ENCODE measurements around the gene MNT. TPM values are rescaled to one million over a fixed set of nuclear protein-coding genes. Genes with fewer than 3 reads are reported as not detected.

MNT gene
- polyA plus RNA-seq, 2 of the 4 experiments (the other 2 are of a cell fraction), result 4.5 to 25.9 TPM

DNA sequence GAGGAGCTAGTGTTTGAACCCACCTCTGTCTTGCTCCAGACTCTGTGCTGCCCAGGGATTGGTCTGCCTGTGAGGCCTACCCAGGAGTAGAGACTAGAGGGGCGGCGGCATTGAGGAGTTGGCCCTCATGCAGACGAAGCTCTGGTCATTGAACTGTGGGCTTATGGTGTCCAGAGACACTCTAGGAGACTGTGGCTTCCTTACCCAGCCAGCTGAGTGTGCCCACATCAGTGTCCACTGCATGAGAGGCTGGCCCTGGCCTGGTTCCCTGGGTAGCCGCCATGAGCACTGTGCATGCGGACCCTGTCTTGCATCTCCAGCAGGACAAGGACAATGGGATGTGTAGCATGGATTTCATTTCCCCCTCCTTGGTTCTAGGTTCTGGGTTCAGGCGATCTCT lies 49.6 kb downstream of the MNT start:
- POLR2A ChIA-PET, result no interaction called here
- no peak for ATAC-seq
- CTCF ChIA-PET, result interaction anchor here (0.6 to 13.0 kb wide), 8 partner anchors 14 to 297 kb away, joined by 3 to 216 read pairs (median 4); partner anchors contain the start of genes SGSM2, SMG6, SRR and TSR1

DNA sequence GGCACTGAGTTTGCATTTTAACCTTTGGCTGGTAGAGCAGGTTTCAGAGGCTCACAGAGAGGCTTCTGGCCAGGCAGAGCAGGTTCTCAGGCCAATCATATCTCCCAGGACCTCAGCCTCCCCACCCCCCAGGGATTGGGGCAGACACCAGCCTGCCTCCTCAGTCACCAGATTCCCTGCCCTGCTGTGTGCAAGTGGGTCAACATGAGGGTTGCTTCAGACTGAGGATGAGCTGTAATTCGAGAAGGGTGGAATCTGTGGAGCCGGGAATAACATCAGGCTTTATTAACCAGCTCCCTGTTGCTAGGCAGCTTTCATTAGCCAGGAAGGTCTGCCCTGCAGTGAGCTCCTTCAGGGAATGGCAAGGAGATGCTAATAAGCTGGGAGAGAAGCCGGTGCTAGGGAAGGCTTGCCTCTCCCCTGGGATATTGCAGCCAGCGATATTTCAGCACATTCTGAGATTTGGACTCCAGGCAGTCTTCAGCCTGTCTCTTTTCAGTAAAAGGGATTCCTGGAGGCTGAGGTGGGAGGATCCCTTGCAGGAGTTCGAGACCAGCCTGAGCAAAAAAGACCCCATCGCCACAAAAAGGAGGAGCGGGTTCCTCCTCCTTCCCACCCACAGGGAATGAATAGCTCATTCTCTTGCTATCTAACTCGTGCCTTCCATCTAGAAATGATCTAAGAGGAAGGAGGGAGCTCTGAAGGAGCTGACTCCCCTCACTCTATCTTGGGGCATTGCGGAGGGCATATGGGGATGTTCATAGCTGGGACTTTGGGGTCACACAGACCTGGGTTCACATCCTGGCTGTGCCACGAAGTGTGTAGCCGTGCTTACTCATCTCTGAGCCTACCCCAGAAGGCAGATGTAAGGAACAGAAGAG lies 52.8 kb downstream of the MNT start:
- DNase-seq (ENCODE audit: low read depth in 1 of 2, low spot score in 1 of 2), result peak; percentile 47 to 84
- POLR2A ChIA-PET, result interaction anchor here (1.0 to 1.8 kb wide), 2 partner anchors 11 to 44 kb away, joined by 6 to 26 read pairs; partner anchors contain the start of genes SGSM2, SMG6, SRR and TSR1
- peaks cover 14% of the 10 kb centered on the region for H3K4me1 ChIP-seq
- no peak overlapping the region for H3K4me3 ChIP-seq
- TF ChIP-seq RFX5 (IDR thresholded peaks at IDR 0.05) (peak; percentile 95), CBX8 (IDR thresholded peaks at IDR 0.05) (no peak)
- no peak for FAIRE-seq
- no peaks in the 10 kb centered on the region for H3K9me3 ChIP-seq
- CTCF ChIA-PET, result interaction anchor here (0.5 to 13.0 kb wide), 12 partner anchors 10 to 310 kb away, joined by 3 to 216 read pairs (median 6); partner anchors contain the start of genes HIC1, SGSM2 and TSR1
- WGBS (ENCODE audit: missing lambda C conversion rate), result 66% methylated on average over 11 of the region's 11 CpGs
- peak overlapping the region; percentile 14 to 77; a peak in 4 of 6 replicates for H3K27ac ChIP-seq
- ATAC-seq, result peak; percentile 78 to 87
- H3K4me2 ChIP-seq, result peak overlapping the region; percentile 46

More for the DNA sequence above, 49.6 kb downstream of the MNT start:
- no peak for DNase-seq (ENCODE audit: low read depth in 1 of 2, low spot score in 1 of 2)
- no peak for FAIRE-seq
- Histone ChIP-seq H3K9me3 (no peaks in the 10 kb centered on the region), H3K4me2 (no peak overlapping the region), H3K4me1 (peaks cover 19% of the 10 kb centered on the region), H3K4me3 (no peak overlapping the region), H3K27ac (no peak overlapping the region)
- TF ChIP-seq ATOH8 (CRISPR knock-in tag; IDR thresholded peaks at IDR 0.05; ENCODE audit: low read depth) (no peak), HDAC2 (IDR thresholded peaks at IDR 0.05) (no peak), KDM5A (IDR thresholded peaks at IDR 0.05) (no peak), NR3C1 (IDR thresholded peaks at IDR 0.05) (no peak), POLR2AphosphoS2 (conservative IDR thresholded peaks at IDR 0.05; ENCODE audit: low read length) (no peak), JUN (IDR thresholded peaks at IDR 0.05) (no peak), ZFP36 (IDR thresholded peaks at IDR 0.05; ENCODE audit: borderline replicate concordance, partially characterized antibody) (no peak)
- 98% methylated on average over 6 of the region's 6 CpGs for WGBS (ENCODE audit: missing lambda C conversion rate)

DNA sequence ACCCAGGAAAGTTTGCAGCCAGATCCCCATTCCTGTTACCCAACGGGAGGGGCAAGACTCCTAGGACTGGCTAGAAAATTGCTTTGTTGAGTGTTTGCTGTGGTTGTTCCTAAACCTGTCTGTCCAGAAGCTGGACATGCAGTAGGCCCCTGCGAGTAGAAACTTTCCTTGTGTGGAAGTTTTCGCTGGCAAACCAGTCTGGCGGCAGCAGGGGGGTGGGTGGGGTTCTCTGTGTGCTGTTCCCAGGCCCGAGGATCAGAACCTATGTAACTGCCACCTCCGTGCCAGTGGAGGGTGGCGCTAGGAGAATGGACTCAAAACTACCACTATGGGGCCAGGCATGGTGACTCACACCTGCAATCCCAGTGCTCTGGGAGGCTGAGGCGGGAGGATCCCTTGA lies 54.4 kb downstream of the MNT start:
- ATAC-seq, result no peak
- H3K27ac ChIP-seq, result 0 out of 6 replicates have a peak overlapping the region, but pooled peaks of 1 of the 2 experiments have one; percentile 35
- H3K4me3 ChIP-seq, result no peak overlapping the region
- TF ChIP-seq FOSB (CRISPR knock-in tag; IDR thresholded peaks at IDR 0.05), result no peak
- TF ChIP-seq FOSL2 (IDR thresholded peaks at IDR 0.05), result no peak
- 0 out of 2 replicates have a peak, but pooled peaks have one; percentile 8 for TF ChIP-seq FOSL2 (CRISPR knock-in tag; IDR thresholded peaks at IDR 0.05)
- H3K9me3 ChIP-seq, result no peaks in the 10 kb centered on the region
- ChIA-PET CTCF (interaction anchor here (0.7 to 13.0 kb wide), 7 partner anchors 10 to 653 kb away, joined by 4 to 216 read pairs (median 8); partner anchors contain the start of genes SGSM2 and TSR1), POLR2A (interaction anchor here (1.3 kb wide), 1 partner anchor 9 kb away, joined by 3 read pairs; the partner anchor contains the start of gene SGSM2)
- DNase-seq (ENCODE audit: low read depth in 1 of 2, low spot score in 1 of 2), result no peak
- FAIRE-seq, result no peak
- H3K4me1 ChIP-seq, result peaks cover 14% of the 10 kb centered on the region
- no peak overlapping the region for H3K4me2 ChIP-seq
- 81% methylated on average over 6 of the region's 8 CpGs for WGBS (ENCODE audit: missing lambda C conversion rate)

- CTCF ChIA-PET, result interaction anchor here (4.6 to 13.0 kb wide), 2 partner anchors 8 to 21 kb away, joined by 30 to 216 read pairs; no protein-coding TSS in a partner anchor
- Histone ChIP-seq H3K4me1 (peaks cover 14% of the 10 kb centered on the region), H3K4me3 (no peak overlapping the region), H3K4me2 (no peak overlapping the region), H3K27ac (no peak overlapping the region), H3K9me3 (no peaks in the 10 kb centered on the region)
- DNase-seq (ENCODE audit: low read depth in 1 of 2, low spot score in 1 of 2), result no peak
- no peak for ATAC-seq
- WGBS (ENCODE audit: missing lambda C conversion rate), result 92% methylated on average over 10 of the region's 10 CpGs
- no peak for FAIRE-seq
- POLR2A ChIA-PET, result no interaction called here
- TF ChIP-seq MYC (IDR thresholded peaks at IDR 0.05; ENCODE audit: borderline replicate concordance, low read length) (no peak), NR3C1 (IDR thresholded peaks at IDR 0.05) (no peak), RCOR1 (IDR thresholded peaks at IDR 0.05; ENCODE audit: low read depth, low read length) (no peak), RARB (CRISPR knock-in tag; IDR thresholded peaks at IDR 0.05) (no peak), KDM1A (IDR thresholded peaks at IDR 0.05; ENCODE audit: low read depth) (no peak), FOXS1 (CRISPR knock-in tag; IDR thresholded peaks at IDR 0.05) (no peak), SMC3 (IDR thresholded peaks at IDR 0.05) (no peak), KDM5A (IDR thresholded peaks at IDR 0.05) (no peak), USF2 (IDR thresholded peaks at IDR 0.05) (no peak), RAD21 (conservative IDR thresholded peaks at IDR 0.05 in 1 of 2, IDR thresholded peaks at IDR 0.05 in 1 of 2) (no peak), TFCP2L1 (CRISPR knock-in tag; IDR thresholded peaks at IDR 0.05) (no peak), HOXB5 (CRISPR knock-in tag; IDR thresholded peaks at IDR 0.05) (no peak), POLR2AphosphoS2 (conservative IDR thresholded peaks at IDR 0.05; ENCODE audit: low read length) (no peak), ZFP36 (IDR thresholded peaks at IDR 0.05; ENCODE audit: borderline replicate concordance, partially characterized antibody) (no peak), EP300 (IDR thresholded peaks at IDR 0.05) (no peak)
- TF ChIP-seq, protein P1, sequence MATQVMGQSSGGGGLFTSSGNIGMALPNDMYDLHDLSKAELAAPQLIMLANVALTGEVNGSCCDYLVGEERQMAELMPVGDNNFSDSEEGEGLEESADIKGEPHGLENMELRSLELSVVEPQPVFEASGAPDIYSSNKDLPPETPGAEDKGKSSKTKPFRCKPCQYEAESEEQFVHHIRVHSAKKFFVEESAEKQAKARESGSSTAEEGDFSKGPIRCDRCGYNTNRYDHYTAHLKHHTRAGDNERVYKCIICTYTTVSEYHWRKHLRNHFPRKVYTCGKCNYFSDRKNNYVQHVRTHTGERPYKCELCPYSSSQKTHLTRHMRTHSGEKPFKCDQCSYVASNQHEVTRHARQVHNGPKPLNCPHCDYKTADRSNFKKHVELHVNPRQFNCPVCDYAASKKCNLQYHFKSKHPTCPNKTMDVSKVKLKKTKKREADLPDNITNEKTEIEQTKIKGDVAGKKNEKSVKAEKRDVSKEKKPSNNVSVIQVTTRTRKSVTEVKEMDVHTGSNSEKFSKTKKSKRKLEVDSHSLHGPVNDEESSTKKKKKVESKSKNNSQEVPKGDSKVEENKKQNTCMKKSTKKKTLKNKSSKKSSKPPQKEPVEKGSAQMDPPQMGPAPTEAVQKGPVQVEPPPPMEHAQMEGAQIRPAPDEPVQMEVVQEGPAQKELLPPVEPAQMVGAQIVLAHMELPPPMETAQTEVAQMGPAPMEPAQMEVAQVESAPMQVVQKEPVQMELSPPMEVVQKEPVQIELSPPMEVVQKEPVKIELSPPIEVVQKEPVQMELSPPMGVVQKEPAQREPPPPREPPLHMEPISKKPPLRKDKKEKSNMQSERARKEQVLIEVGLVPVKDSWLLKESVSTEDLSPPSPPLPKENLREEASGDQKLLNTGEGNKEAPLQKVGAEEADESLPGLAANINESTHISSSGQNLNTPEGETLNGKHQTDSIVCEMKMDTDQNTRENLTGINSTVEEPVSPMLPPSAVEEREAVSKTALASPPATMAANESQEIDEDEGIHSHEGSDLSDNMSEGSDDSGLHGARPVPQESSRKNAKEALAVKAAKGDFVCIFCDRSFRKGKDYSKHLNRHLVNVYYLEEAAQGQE (IDR thresholded peaks at IDR 0.05), result no peak
Measured at GRCh38 chr17:2344528-2344927, 56.3 kb downstream of the MNT start.
